Measurements from ENCODE around the gene ZNF385C.

Gene ZNF385C

DNA sequence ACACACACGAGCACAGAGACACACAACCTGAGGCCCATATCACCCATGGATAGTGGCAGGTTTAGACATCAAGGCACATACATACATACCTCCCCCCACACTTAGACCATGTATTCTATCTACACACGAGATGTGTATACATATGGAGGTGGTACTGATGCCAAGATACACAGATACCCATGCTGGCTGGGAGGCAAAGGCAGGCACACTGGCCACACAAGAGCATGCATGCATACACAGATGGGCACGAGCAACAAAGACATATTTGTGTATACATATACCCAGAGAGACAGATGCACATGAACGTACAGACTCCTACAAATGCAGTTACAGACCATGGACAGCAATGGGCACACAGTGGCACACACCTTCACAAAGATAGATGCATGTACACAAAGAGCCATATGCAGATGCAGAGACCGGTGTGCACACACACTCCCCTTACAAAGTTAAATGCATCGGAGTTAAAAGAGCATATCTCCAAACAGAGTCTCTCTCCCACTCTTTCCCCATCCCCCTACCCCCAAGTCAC, 45.9 kb downstream of the ZNF385C start:
- in situ Hi-C loops (cut with HindIII; ENCODE audit: low sequenced_read_pairs): no loop called here

DNA sequence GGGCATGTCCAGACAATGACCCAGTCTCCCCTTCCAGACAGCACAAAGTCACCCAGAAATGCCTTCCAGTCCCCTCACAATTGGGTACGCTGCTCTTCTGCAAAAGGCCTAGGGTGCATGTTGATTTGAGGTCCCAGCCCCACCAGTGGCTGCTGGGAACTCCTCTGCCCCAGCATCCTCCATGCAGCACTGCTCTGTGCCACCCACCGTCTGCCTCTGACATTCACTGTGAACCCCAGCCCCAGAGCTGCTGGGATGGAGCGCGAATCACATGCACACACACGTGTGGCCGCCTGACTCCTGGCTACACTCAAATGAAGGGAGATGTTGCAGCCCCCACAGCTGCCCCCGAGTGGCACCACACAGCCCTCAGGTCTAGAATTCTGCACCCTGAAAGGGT, 46.6 kb downstream of the ZNF385C start:
- in situ Hi-C loops (cut with HindIII; ENCODE audit: low sequenced_read_pairs): no loop called here

DNA sequence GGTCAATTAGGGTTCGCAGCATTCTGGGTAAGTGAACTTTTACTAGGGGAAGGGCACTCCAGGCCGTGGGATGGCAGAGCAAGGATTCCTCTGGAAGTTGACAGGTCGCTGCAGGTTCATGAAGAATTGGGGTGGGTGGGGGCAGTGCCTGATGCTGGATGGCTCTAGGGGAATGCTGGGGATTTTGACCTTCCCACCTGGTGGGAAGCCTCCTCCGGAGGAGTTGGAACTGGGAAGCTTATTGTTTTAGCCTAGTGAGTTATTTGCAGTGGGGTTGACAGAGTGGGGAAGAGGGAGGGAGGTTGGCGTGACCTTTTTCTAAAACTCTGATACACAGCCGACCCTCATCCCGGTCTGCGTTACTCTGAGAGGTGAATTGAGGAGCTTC, 47.3 kb downstream of the ZNF385C start:
- in situ Hi-C loops (cut with HindIII; ENCODE audit: low sequenced_read_pairs): no loop called here

DNA sequence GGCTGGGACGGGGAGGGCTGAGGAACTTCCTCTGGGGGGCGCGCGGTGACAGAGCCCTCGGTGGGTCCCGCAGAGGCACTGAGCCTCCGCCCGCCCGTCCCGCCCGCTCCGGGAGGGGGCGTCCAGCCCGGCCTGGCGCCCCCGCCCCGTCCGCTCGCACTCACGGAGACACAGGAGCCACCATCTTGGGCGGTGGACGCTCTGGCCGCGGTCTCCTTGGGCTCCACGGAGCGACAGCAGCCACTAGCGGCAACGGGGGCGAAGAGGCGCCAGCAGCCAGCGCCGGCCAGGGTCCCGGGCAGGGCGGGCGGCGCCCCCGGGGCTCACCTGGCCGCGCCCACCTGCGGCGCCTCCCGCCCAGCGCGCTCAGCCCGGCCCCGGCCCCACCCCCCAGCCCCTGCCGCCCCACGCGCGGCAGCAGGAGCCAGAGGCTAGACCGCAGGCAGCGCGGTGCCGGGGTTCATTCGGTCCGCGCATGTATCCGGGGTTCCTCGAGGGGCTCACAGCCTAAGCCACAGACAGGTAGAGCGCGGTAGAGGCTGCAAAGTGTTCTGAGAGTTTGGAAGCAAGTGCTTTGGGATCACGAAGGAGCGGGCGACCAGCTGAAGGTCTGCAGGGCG, 47.8 kb downstream of the ZNF385C start, which contains the start of gene C17orf113:
TSS of gene C17orf113 (minus strand) at position 209 of the 620 bp plus-strand sequence. CDS start 7,225 bp downstream, outside the sequence.
- in situ Hi-C loops (cut with HindIII; ENCODE audit: low sequenced_read_pairs): no loop called here

DNA sequence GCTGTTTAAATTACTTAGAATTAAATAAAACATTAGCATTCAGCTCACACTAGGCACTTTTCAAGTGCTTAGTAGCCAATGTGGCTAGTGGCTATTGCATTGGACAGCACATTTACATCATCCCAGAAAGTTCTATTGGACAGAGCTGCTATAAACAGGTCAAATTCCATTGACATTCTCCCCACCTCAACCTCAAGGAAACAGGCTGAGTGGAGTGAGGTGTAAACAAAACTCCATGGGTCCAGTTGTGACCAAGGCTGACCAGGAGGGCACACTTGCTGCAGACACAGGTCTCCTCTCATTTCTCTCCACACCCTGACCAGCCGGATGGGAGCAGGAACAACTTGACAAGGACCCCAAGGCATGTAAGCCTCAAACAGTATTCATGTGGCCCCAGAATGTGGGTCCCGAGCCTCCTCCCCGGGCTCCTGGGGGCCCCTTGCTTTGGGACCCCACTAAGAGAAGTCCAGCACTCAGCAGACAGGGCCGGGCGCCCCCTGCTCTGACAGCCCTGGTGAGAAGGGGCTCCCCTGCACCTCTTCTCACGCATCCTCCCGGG, 48.4 kb downstream of the ZNF385C start:
- in situ Hi-C loops (cut with HindIII; ENCODE audit: low sequenced_read_pairs): no loop called here

DNA sequence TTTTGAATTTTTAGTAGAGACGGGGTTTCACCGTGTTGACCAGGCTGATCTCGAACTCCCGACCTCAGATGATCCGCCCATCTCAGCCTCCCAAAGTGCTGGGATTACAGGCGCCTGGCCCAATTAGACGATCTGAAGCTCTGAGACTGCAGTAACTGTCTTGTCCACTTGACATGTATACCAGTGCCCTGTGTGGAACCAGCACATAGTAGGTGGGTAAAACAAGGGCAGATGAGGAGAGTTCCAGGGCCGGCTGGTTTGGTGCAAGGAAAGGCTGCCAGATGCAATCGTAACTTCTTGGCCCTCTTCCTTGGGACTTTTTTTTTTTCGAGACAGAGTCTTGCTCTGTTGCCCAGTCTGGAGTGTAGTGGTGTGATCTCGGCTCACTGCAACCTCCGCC, 50.9 kb downstream of the ZNF385C start:
- in situ Hi-C loops (cut with HindIII; ENCODE audit: low sequenced_read_pairs): no loop called here

DNA sequence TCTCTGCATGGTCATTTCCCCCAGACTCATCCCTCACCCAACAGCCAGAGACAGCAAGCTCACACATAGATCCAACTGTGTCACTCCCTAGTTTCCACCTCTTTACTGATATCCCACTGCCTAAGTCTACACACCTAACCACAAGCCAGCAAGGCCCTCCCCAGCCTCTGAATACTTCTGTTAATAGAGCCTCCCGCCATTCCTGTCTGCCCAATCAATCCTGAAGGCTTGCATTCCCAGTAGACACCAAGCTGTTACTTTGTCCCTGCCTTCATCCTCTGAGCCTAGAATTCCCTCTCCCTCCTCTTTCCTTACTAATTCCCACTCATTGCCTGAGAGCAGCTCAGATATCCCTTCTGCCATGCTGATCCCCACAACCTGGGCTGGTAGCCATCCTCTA, 52.6 kb downstream of the ZNF385C start:
- in situ Hi-C loops (cut with HindIII; ENCODE audit: low sequenced_read_pairs): no loop called here

DNA sequence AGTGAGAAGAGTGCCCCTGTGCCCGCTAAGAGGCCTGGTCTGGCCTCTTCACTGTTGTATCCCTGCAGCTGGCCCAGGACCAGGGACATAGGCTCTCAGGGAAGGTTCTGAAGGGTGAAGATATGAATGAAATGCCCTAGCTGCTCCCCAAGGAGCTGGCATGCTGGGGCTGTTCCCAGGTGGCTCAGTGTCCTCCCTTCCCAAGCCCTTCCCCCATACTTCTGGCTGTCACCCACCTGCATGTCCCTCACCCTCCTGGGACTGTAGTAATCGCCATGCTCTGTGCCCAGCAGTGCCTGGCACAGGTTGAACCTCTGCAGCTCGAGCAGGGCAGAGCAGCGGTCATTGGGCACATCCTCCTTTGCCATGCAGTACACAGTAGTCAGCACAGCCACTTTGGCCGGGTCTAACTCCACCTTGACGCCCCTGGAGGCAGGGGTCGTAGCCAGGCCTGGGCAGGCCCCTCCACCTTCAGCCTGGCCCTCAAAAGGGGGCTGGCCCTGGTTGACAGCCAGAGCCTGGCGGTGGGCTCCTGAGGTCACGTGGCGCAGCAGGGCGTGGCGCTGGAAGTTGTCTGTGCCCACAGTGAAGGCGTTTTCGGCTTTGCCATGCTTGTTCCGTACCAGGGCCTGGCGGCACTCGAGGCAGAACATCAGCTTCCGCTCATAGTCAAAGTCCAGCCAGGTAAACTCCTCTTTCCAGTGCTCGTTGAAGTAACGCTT, 55.5 kb downstream of the ZNF385C start:
- in situ Hi-C loops (cut with HindIII; ENCODE audit: low sequenced_read_pairs): no loop called here

DNA sequence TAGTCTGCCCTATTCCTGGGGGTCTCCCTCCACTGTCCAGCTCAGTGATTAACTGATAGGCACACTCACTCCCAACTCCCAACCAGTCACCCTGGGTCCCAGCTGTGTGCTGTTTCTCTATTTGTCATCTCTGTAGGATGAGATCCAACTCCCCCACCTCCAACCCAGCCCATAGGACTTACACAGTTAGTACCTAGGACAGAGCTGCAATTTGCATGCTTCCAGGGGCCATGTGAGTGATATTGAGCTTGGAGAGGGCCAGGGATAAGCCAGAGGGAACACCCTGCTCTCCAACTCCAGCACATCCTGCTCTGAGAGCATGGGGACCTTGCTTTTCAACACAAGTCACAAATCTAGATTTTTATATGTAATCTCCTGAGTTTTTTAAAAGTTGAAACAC, 56.7 kb downstream of the ZNF385C start:
- in situ Hi-C loops (cut with HindIII; ENCODE audit: low sequenced_read_pairs): no loop called here

DNA sequence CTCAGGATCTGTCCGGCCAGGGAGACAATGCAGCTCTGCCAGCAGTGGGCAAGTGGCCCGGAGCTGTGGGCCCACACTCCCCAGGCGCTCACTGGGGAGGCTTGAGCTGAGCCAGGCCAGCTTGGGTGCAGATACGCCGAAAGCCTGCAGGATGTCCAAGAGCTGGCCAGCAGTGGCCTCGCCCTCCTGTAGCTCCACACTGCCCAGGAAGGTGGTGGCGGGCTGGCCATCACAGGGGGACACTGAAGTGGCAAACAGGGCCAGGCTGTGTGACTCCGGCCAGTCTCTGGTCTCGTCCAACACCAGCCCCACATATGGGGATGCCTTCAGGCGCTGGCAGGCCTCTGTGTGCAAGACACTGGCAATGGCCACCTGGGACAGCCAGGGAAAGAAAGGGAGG, 57.5 kb downstream of the ZNF385C start:
- in situ Hi-C loops (cut with HindIII; ENCODE audit: low sequenced_read_pairs): no loop called here

DNA sequence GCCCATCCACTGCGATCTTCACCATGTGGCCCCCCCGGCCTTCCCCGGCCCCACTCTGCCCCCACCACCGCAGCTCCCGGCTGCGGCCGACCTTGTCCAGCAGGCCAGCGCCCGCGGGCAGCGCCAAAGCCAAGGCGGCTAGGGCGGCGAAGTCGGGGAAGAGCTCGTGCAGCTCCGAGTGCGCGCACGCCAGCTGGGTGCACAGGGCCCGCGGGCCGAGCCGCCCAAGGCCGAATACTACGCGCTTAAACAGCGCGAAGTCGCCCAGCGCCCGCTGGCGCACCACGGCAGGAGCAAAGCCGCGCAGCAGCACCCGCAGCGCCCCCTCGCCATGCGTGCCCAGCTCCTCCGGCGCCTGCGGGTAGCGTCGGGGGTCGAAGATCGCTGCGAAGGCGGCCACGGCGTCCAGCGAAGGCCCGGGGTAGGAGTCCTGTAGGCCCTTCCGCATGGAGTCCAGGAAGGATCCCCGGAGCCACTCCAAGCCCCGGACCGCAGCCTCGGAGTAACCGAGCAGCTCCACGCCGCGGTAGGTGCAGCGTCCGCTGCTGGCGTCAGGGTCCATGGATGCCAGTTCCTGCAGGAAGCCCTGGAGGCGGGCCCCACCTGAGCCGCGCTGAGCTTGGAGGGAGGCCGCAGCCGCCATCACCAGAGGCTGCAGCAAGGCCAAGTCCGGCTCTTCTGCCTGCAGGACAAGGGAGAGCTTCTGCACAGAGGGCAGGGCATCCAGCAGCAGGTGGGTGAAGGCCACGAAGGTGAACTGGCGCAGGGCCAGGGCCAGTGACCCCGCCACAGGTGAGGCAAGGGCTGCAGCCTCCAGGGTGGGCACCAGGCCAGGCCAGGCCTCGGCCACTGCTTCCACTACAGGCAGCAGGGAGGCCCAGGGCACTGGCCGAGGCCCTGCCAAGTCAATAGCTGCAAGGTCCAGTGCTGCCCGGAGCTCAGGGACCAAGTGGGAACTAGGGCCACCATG, 58.2 kb downstream of the ZNF385C start:
- in situ Hi-C loops (cut with HindIII; ENCODE audit: low sequenced_read_pairs): loop anchor here (5.0 kb wide), 1 partner anchor 42 kb away; no protein-coding TSS in a partner anchor

DNA sequence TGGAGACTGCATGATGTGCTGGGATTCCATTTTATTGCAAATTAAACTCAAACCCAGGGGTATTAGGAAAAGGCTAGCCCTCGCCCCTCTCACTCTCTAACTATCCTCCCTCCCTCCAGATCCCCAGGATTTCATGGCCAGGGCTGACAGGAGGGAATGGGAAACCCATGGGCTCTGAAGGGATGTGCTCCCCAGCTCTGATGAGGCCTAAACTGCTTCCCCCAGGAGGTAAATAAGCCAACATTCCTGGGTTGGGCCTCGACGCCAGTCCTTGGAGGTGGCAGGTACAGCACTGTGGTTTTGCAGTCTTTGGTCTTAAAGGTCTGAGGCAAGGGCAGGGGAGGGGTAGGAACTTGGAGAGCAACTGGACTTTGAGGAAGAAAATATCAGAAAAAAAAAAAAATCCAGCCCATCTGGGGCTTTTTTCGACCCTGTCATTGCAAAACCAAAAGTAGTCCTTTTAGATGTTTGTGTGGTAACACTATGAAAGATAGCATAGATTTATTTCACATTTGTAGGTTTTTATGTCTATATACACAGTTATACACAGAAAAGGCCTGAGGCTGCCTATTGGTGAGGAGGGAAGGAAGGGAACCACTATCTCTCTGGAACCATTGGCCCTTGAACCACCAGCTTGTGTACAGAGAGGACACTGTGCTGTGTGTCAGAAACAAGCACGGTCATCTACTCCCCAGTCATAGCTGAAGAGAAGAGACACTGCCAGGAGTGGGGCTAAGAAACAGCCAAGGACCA, 59.9 kb downstream of the ZNF385C start:
- in situ Hi-C loops (cut with HindIII; ENCODE audit: low sequenced_read_pairs): loop anchor here (5.0 kb wide), 1 partner anchor 44 kb away; no protein-coding TSS in a partner anchor

DNA sequence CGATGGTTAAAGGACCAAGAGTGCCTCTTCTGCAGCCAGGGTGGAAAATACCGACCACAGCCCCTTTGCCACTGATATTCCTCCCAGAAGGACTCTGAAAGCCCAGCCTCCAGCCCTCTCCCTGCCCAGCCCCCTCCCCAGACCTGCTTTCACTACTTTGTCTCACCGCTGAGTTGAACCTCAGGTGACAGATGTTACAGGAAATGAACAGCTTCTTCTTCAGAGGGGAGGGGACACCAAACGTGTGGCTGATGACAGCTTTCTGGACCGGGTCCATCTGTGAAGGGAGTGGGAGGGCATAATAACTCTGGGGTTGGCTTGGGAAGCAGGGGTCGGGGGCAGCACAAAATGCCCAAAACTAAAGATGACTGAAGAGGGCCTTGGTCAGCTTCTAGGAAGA, 64.2 kb downstream of the ZNF385C start:
- in situ Hi-C loops (cut with HindIII; ENCODE audit: low sequenced_read_pairs): no loop called here

DNA sequence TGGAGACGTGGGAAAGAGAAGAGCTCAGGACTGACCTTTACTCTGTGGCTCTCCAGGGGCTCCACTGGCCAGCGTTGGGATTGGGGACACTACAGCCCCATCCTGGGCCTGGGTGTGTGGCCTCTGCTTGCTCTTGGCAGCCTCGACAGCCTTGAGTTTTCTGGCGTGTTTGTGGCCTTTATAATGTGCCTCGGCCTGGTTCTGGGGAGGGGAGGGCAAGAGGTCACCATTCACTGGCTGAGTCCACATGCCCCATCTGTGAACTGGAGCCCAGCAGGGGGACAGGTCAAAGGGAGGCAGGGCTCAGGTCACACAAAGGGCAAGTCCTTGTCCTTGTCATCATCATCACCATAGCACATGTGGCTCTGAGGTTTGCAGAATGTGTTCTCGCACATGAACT, 66.7 kb downstream of the ZNF385C start:
- in situ Hi-C loops (cut with HindIII; ENCODE audit: low sequenced_read_pairs): no loop called here

DNA sequence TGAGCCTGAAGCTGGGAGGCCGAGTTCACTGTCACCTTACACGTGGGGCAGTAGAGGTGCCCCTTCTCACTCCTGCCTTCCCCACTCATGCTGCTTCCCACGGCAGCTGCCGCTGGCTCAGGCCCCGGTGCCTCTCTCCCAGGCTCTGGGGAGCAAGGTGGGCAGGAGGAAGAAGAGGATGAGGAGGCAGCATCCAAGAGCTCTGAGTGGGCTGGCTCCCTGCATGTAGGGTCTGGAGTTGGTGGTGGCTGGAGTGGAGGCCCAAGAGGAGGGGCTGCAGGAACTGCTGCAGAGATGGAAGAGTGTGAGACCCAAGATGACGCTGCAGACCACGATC, 69.5 kb downstream of the ZNF385C start:
- in situ Hi-C loops (cut with HindIII; ENCODE audit: low sequenced_read_pairs): loop anchor here (5.0 kb wide), 1 partner anchor 71 kb away; no protein-coding TSS in a partner anchor

DNA sequence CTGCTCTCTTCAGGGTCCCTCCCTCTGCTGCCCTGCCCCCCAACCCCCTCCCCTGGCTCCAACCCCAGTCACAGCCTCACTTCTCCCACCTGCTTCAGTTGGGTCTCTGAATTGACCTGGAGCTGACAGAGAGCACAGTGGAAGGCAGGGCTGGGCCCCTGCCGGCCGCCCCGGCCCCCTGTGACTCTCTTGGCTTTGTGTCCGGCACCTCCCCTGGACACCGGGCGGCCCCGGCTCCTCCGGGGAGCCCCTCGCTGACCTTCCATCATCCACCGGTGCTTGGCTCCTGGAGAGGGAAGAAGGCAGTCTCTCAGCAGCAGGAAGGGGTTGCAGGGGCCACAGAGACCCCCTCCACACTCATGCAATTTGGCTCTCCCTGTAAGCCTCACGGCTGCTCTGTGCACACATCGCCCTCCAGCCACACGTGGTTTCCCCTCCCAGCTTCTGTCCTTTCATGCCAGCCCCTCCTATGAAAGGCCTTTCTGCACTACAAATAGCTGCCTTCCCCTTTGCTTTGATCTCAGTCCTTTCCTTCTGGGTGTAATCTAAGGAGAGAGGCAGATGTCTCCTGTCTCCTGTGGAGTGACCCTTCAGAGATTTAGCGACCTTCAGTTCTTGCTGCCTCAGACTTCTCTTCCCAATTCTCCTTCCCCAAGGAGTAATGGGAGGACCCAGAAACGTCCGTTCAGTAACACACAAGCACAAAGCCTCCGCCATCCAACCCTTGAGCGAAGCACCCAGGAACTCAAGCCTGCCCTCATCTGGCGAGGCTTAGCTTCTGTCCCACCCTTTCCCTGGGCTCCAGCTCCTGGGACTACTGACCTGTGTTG, 70.1 kb downstream of the ZNF385C start:
- in situ Hi-C loops (cut with HindIII; ENCODE audit: low sequenced_read_pairs): loop anchor here (5.0 kb wide), 1 partner anchor 71 kb away; no protein-coding TSS in a partner anchor

DNA sequence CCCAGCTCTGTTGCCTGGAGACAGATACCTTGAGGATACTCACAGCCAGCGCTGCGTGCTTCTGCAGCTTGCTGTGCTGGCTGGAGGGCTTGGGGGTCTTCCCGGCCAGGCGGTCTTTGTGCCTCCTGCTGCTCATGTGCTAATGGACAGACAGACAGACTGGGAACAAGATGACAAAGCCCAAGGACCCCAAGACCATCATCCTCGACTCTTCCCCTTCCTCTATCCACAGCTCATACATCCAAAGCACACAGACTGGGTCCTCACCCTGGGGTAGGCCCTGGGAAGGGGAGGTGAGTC, 70.7 kb downstream of the ZNF385C start:
- in situ Hi-C loops (cut with HindIII; ENCODE audit: low sequenced_read_pairs): loop anchor here (5.0 kb wide), 1 partner anchor 70 kb away; no protein-coding TSS in a partner anchor

DNA sequence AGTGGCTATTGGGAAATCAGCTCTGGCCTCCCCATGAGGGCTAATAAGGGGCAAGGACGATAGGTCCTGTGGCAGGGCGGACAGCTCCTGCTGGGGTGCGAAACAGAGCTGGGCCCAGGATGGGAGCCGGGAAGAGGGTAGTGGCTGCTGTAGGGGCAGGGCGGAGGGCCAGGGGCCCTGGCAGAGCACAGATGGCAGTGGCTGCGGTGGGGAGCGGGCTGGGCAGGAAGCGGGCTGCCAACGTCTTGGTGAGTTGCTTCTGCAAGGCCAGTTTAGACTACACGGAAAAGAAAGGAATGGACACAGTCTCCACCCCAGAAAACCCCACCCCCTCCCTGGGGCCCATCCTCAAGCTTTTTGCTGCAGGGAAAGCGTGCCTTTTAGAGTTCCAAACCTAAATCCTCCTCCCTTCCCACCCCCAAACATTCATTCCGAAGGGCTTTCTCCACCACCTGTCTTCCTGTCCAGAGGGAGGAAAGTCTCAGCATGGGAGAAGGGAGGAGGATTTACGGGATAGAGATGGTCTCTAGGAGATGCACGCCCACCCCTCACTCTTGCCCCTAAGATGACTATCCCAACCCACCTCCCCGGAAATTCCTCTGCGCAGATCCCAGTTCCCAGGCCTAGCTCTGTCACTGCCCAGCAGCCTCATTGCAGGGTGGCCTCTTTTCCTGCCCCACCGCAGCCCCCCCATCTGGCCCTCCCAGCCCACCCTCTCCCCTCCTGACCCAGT, 71.2 kb downstream of the ZNF385C start:
- in situ Hi-C loops (cut with HindIII; ENCODE audit: low sequenced_read_pairs): loop anchor here (5.0 kb wide), 1 partner anchor 70 kb away; no protein-coding TSS in a partner anchor

Measured in endothelial cell of hepatic sinusoid (primary cell).